Stimulated activated CD4-positive, alpha-beta T cell treated with anti-CD3 and anti-CD28 coated beads, Interleukin-4, amount 100 ng/mL, for 48 hours (primary cell): ENCODE measurements around the gene MPZL1.
"Not testable (repeated sequence)": the region's sequence is repeated elsewhere in the genome, so short reads cannot be mapped to it uniquely, and the experiment has no call there.

Experiments used
- DNase-seq, 2 donors: peaks; one replicate each; pipeline ENCODE4 v3.0.0-alpha.2; 2020; ENCODE audit warnings: low read depth in 2 of 2

MPZL1 gene

DNA sequence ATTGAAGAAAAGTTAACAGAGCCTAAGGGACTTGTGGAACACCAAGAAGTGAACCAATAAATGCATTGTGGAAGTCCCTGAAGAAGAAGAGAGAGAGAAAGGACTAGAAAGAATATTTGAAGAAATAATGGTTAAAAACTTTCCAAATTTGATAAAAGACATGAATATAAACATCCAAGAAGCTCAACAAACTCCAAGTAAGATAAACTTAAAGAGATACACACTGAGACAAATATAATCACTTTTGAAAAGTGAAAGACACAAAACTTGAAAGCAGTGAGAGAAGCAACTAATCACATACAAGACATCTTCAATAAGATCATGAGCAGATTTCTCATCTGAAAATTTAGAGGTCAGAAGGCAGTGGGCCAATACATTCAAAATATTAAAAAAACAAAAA lies 91.2 kb downstream of the MPZL1 start:
- no peak for DNase-seq

- no peak for DNase-seq
These were observed 93.9 kb downstream of the MPZL1 start for GRCh38 chr1:167815650-167816049.

DNA sequence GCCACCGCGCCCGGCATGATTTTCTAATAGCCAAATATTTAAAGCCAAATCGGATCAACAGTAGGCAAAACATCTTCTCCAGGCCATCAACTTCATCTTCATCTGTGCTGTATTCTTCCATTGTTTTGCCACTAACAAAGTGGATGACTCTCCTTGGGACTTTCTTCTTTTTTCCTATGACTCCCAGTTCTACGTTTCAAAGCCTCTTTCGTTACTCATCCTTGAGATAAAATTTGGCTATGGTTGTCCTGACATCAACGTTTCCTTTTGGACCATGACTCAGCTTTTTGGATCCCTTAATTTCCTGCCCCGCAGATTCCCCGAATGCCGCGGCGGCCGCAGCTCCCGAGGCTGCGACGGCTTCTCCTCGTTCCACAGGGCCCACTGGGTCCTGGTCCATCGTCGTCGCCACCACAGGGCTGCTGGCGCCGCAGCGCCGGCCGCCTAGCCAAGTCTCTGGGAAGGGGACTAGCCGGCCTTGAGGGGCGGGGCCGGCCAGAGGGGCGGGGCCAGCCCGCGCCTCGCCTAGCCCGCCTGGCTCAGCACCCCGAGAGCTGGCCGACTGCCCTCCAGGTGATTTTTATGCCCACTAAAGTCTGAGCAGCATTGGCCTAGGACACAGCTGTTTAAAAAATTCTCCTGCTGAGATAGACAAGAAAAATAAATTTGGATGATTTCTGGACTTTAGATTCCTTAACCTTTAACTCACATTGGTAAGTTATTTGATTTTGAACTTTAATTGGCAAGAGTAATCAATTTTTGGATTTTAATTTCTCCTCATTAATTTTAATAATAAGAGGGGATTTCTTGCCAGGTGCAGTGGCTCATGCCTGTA lies 98.3 kb downstream of the MPZL1 start:
- DNase-seq: no peak

- DNase-seq: no peak
These were observed 99.0 kb downstream of the MPZL1 start for GRCh38 chr1:167820684-167821355.

GRCh38 chr1:167821356-167821685 lies 99.5 kb downstream of the MPZL1 start:
- no peak for DNase-seq

DNA sequence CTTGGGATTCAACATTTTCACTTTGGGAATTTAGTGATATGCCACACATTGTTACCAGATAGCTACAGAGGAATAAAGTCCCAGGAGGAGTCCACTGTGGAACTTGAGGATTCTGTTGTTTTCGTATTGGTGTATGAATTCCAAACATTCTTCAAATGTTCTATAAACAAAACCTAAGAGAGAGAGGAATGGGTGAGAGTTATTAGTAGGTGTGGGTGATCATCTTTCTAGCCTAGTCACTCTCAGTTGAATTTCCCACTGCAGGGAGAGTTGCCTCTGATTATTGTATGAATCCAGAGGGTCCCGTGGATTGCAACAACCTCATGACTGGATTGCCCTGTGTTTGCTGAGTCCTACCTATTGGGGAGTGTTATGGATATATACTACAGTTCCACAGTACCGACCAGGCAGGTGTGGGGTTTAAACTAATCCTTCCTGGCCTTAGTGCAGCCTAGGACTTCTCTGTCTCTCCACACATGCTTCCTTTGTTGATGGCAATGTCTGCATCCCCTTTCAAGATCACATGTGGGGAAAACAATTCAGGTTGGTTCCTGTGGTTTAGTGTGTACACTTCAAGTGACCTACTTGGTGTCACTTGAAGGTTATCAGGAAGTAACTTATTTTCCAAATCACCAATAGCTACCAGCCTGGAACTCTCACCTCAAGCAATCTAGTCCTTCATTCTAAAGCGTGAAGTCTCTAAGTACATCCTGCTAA lies 100.3 kb downstream of the MPZL1 start:
- DNase-seq: no peak

GRCh38 chr1:167824163-167824794 lies 102.5 kb downstream of the MPZL1 start:
- DNase-seq: no peak

- DNase-seq: no peak
These were observed 103.8 kb downstream of the MPZL1 start for GRCh38 chr1:167825419-167826079.

GRCh38 chr1:167826127-167826526 lies 104.3 kb downstream of the MPZL1 start:
- DNase-seq: no peak

DNA sequence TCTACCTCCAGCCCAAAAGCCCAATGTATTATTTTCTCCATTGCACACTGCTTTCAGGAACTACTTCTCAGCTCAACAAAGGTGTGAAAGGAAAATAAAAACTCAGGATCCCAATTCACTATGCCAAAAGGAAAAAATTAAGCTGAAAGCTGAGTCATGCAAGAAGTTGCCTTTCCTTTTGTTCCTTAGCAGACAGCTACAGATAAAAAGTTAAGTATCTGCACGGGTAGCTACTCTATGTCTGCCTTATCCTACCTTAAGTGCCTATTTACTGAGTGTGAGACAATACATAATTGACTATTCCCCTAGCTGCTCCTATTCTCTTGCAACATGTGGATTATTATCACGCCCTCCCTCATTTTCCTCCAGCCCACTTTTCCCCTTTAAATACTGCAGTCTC lies 108.1 kb downstream of the MPZL1 start:
- no peak for DNase-seq

DNA sequence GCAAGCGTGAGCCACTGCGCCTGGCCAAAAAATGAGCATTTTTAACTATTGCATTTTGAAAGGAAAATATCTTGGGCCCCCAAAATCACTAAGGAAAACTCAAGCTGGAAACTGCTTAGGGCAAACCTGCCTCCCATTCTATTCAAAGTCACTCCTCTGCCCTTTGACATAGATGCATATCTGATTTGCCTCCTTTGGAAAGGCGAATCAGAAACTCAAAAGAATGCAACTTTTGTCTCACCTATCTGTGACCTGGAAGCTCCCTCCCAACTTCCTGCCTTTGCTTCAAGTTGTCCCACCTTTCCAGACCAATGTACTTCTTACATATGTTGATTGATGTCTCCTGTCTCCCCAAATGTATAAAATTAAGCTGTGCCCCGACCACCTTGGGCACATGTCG lies 108.9 kb downstream of the MPZL1 start:
- DNase-seq: not testable (repeated sequence)

GRCh38 chr1:167832693-167833092 lies 110.9 kb downstream of the MPZL1 start:
- no peak for DNase-seq

- DNase-seq: no peak
These were observed 112.1 kb downstream of the MPZL1 start for GRCh38 chr1:167833904-167834303.

- no peak for DNase-seq
These were observed 114.4 kb downstream of the MPZL1 start for GRCh38 chr1:167836197-167836596.

DNA sequence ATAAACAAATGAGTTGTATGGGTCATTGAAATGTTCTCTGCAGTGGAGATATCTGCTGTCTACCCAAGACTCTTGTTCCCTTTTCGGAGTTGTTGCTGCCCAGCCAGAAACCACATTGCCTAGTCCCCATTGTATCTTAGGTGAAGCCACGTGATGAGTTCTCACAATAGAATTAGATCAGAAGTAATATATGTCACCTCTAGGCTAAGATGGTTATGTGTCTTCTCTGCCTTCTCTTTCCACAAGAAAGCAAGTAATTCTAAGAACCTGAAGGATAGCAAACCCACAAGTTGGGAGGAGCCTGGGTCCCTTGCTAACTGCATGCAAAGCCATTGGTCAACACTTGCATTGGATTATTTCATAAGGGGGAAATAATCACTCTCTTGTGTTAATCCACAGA lies 115.5 kb downstream of the MPZL1 start:
- DNase-seq: no peak

DNA sequence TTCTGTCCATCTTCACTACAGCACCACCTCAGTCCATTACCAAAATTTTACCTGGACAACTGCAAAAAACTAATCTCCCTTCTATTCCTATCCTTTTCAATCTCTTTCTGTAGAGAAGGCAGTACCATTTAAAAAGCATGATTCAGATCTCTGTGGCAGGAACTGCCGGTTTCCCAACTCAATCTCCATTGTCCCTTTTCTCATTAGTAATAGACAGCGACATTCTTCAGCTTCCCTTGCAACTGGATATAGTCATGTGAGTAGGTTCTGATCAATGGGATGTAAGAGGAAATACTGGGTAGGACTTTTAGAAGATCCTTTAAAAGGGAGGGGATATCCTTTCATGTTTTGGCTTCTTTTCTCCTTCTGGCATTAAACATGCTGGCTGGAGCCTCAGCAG lies 117.2 kb downstream of the MPZL1 start:
- DNase-seq: no peak
